LNCAP (cell line): Measurements from ENCODE around the gene ATF6.

Experiments
- CTCF ChIP-seq: fragments of 450-650 bp; IDR thresholded peaks from 2 replicates; pipeline ENCODE4 v1.5.1; 2017; ENCODE audit warnings: mild to moderate bottlenecking

The ATF6 gene

DNA sequence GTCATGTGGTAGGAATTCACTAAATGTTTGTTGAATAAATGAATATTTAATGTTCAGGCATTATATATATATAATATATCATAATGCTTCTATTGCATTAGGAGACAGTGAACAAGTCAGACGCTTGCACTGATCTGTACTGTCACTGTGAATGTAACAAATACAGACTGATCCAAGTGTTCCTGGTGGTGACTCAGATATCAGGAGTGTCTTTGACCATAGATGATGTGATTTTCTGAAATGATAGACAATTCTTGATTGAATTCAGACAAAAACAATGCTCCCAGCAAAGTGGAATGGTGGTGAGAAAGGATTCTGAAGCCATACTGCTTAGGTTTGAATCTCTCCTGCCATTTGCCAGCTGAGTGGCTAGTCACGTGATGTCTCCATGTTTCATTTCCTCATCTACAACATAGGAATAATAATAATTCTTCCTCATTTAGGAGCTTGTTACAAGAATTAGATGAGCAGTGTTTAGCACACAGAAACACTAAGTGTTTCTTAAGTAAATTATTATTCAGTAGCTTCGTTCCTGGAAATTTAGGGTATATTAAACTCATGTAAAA lies 186.6 kb downstream of the ATF6 start:
- TF ChIP-seq CTCF: no peak

DNA sequence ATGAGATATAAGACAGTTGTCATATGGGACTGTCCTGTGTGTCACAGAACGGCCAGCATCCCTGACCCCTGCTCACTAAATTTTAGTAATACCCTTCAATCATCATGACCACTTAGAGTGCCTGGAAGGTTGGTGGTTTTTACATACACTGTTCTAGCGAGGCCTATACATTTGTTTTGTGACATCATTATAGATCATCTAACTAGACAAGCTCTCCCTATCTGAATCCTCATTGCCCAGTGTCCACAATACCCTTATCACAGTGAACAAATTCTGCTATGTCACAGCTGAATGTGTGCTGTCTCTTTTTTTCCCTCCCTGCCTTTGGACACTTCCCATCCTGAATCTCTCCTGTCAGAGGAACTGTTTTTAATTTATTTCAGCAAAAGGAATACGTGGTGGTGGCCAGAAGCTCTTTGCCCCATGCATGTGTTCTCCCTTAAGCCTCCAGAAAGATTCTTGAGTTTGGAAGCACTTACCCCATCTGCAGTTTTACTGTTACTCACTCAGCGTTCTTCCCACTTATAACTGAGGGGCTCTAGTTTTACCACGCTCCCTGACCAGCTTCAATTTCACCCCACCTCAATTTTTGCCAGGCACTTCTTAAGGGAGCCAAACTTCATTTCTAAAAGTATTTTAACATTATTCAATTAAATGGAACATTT lies 187.3 kb downstream of the ATF6 start:
- TF ChIP-seq CTCF: no peak

- TF ChIP-seq CTCF: no peak
Measured at GRCh38 chr1:161954050-161954449, 187.9 kb downstream of the ATF6 start.

DNA sequence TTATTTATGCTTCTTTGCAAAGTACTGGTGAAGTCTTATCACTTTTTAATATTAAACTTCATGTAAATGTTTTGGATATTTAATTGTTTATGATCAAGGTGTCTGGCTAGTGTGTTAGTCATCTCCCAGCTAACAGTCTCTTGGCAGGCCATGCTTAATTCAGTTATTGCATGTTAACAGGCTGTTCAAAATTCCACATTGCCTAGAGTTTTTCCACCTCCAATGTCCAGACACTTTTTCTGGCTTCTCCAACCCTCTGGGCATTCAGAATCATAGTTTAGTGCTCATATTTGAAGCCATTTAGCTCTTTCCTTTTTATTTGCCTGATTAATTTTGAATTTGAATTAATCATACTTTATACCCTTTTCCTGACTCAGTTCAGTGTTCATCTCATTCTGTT lies 188.3 kb downstream of the ATF6 start:
- no peak for TF ChIP-seq CTCF

DNA sequence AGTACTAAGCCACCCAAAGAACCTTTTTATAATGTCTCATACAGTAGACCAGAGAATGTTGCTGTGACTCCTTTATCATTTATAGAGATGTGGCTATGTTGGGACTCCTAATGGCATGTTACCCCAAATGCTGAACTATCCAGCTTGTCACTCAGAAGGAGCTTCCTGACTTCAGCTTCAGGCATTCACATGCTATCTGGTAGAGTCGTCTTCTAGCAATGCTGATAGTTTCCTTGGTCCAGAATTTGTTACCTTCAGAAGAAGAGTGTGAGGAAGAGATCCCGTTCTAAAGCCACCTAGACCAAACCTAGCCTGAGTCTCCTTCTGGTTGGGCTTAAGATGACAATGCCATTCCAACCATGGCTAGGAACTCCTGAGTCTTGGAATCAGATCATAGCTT lies 189.5 kb downstream of the ATF6 start:
- TF ChIP-seq CTCF: no peak

DNA sequence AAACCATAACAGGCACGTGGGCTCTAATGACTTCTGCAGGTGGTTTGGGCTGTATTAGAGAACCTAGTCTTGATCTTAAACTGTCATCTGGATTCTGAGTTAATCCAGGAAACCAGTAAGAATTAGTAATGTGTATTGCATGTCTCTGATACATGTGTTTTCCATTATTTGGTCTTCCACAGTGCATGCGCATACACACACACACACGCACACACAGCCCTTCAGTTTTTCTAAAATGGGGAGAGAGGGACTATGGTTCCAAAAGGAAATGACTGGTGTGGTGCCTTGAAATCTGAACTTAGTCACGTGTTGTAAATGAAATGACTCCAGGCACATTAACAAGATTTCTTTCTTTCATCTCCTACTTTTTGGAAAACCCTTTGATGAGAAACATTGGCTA lies 190.0 kb downstream of the ATF6 start:
- no peak for TF ChIP-seq CTCF

GRCh38 chr1:161956930-161957329 lies 190.8 kb downstream of the ATF6 start:
- TF ChIP-seq CTCF: no peak

GRCh38 chr1:161958425-161958824 lies 192.3 kb downstream of the ATF6 start:
- TF ChIP-seq CTCF: no peak
